Suprapubic skin (tissue), 4 donors: Measurements from ENCODE around the gene MOB3C.

Source experiments
- EP300 ChIP-seq: sonication (generic); formaldehyde crosslinking; IDR thresholded peaks from one replicate; pipeline ENCODE4 v1.6.1; 2017; ENCODE audit warnings: antibody characterized with exemption
- POLR2A ChIP-seq, 2 donors: fragments of 450-650 bp; IDR thresholded peaks; one replicate each; pipeline ENCODE4 v1.6.1; 2017; ENCODE audit warnings: antibody characterized with exemption in 2 of 2, mild to moderate bottlenecking in 2 of 2, moderate library complexity in 2 of 2
- POLR2AphosphoS5 ChIP-seq, 3 donors: sonication (generic); formaldehyde crosslinking; IDR thresholded peaks; one replicate each; pipeline ENCODE4 v1.6.1; 2017; ENCODE audit warnings: antibody characterized with exemption in 3 of 3

DNA sequence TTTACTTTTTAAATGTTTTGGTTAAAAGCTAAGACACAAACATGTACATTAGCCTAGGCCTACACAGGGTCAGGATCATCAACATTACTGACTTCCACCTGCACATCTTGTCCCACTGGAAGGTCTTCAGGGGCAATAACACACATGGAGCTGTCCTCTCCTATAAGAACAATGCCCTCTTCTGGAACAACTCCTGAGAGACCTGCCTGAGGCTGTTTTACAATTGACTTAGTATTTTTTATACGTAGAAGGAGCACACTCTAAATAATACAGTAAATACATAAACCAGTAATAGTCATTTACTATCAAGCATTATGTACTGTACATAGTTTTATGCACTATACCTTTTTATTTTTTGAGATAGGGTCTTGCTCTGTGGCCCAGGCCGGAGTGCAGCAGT, 14.1 kb upstream of the MOB3C start:
- no peak for TF ChIP-seq EP300
- TF ChIP-seq POLR2AphosphoS5 (IDR thresholded peaks at IDR 0.05), result no peak
- TF ChIP-seq POLR2A (IDR thresholded peaks at IDR 0.05), result no peak
